PFSK-1 (cell line): ENCODE data around the gene ZDHHC16.

ENCODE experiments used
- POLR2AphosphoS5 ChIP-seq: IDR thresholded peaks from 2 replicates; pipeline ENCODE4 v1.6.1; 2012; ENCODE audit warnings: low read depth, mild to moderate bottlenecking, control low read depth, low read length, moderate library complexity
- REST ChIP-seq, 2 experiments: IDR thresholded peaks; 2 replicates each; pipeline versions ENCODE4 v1.6.1 to v1.8.0; 2011 to 2012; ENCODE audit warnings: low read depth in 2 of 2, low read length in 2 of 2, control low read depth in 1 of 2, inconsistent platforms in 1 of 2, mild to moderate bottlenecking in 1 of 2, moderate library complexity in 1 of 2; ENCODE audit not compliant: insufficient read depth in 1 of 2
- SIN3A ChIP-seq: IDR thresholded peaks from 2 replicates; pipeline ENCODE4 v1.6.1; 2012; ENCODE audit warnings: mild to moderate bottlenecking, low read length, moderate library complexity, borderline replicate concordance; ENCODE audit not compliant: insufficient read depth
- TAF1 ChIP-seq: IDR thresholded peaks from 2 replicates; pipeline ENCODE4 v1.6.1; 2012; ENCODE audit warnings: low read length, control low read depth, borderline replicate concordance; ENCODE audit not compliant: insufficient read depth

GRCh38 chr10:97416565-97416964, 29.4 kb upstream of the ZDHHC16 start:
- no peak for TF ChIP-seq POLR2AphosphoS5
- TF ChIP-seq REST (IDR thresholded peaks at IDR 0.05; ENCODE audit: insufficient read depth in 1 of 2, low read depth in 2 of 2, low read length in 2 of 2): no peak
- no peak for TF ChIP-seq SIN3A
- no peak for TF ChIP-seq TAF1
